ENCODE measurements around the gene ZDHHC14. TPM values are rescaled to one million over a fixed set of nuclear protein-coding genes. Genes with fewer than 3 reads are reported as not detected.

The ZDHHC14 gene
- polyA plus RNA-seq, 2 of the 4 experiments (the other 2 are of a cell fraction): 2.2 to 2.8 TPM

DNA sequence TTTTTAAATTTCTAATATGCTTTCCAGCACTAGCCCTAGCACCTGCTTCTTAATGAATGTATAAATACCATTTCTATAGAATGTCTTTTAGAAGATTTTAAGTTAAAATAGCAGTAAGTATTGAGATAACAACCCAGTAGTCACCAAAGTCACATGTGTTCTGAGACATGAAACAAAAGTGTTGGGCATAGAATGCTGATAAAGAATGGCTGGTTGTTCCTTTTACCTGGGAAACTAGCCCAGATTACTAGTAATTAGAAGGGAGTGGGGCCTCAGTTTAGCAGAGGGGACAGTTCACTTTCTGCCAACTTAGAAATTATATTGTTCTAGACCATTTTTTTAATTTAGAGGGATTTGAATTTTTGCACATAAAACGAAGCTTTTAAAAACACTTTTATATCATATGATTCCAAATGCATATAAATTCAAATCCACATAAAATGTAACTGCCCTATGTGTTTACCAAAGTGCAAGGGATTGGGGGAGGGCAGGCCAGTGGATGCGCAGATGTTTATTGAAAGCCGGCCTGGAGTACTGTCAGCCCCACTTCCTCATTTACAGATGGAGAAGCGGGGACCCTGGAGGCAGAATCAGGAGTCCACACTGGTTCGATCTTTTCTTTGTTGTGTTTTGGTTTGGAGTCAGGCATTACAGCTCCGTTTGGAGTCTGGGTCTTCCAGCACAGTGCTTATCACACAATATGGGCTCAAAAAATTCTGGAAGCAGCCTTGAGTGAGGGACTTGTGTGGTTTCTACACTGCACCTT, 139.8 kb downstream of the ZDHHC14 start:
- ATAC-seq: no peak
- POLR2A ChIA-PET: no interaction called here

DNA sequence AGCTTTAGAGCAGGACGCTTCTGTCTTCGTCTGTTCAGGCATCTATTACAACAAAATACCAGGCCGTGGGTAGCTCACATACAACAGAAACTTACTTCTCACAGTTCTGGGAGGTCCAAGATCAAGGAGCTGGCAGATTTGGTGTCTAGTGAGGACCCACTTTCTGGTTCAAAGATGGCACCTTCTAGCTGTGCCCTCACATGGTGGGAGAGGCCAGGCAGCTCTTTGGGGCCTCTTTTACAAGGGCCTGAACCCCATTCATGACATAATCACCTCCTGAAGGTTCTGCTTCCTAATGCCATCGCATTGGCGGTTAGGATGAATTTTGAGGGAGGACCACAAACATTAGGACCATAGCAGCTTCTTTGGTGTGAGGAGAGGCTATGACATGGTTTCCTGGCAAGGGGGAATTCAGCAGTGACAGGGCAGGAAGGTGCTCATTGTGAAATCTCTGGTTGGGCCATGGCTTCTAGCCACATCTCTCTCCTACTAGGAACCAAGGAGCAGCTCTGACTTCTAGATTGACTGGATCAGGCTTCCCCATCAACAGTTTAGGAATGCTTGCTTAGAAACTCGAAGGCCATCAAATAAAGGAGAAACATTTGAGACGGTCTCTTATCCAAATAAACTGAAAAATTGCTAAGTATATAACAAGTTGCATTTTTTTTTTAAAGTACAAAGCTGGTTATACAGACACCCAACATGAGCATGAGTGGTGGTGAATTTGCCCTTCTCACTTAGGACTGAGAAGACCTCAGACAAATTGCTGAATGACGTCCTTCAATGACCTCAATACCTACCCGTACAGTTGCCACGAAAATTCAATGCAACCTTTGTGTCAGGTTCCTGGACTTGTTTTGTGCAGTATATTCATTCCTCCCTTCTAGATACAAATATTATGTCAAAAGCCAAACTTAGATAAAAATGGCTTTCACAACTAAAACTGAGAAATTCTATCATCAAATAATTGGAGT, 140.7 kb downstream of the ZDHHC14 start:
- no peak for FAIRE-seq
- CTCF ChIA-PET: interaction anchor here (0.5 to 1.1 kb wide), 2 partner anchors 184 to 198 kb away, joined by 3 read pairs; no protein-coding TSS in a partner anchor
- no peak overlapping the region for H3K4me3 ChIP-seq
- H3K4me1 ChIP-seq: peaks cover 9% of the 10 kb centered on the region; the same call in 1 of the 3 replicates
- H3K9me3 ChIP-seq: no peaks in the 10 kb centered on the region
- 85% methylated on average over 10 of the region's 10 CpGs for WGBS (ENCODE audit: missing lambda C conversion rate)
- POLR2A ChIA-PET: no interaction called here
- no peak for ATAC-seq
- TF ChIP-seq RFX5 (IDR thresholded peaks at IDR 0.05) (no peak), CBX8 (IDR thresholded peaks at IDR 0.05) (no peak), GATA3 (IDR thresholded peaks at IDR 0.05; ENCODE audit: borderline replicate concordance) (no peak), ZFP36 (IDR thresholded peaks at IDR 0.05; ENCODE audit: borderline replicate concordance, partially characterized antibody) (no peak), NR3C1 (IDR thresholded peaks at IDR 0.05) (no peak), MAFK (IDR thresholded peaks at IDR 0.05; ENCODE audit: partially characterized antibody) (no peak), ZNF302 (CRISPR knock-in tag; IDR thresholded peaks at IDR 0.05) (no peak), HDAC2 (IDR thresholded peaks at IDR 0.05) (no peak), JUN (IDR thresholded peaks at IDR 0.05) (no peak), SREBF2 (IDR thresholded peaks at IDR 0.05) (no peak), FOSB (CRISPR knock-in tag; IDR thresholded peaks at IDR 0.05) (no peak), SMC3 (IDR thresholded peaks at IDR 0.05) (no peak), TFCP2L1 (CRISPR knock-in tag; IDR thresholded peaks at IDR 0.05) (no peak), JUNB (IDR thresholded peaks at IDR 0.05) (no peak), CHD2 (IDR thresholded peaks at IDR 0.05; ENCODE audit: low read length, partially characterized antibody) (no peak), FOXS1 (CRISPR knock-in tag; IDR thresholded peaks at IDR 0.05) (no peak)
- TF ChIP-seq, protein P1, sequence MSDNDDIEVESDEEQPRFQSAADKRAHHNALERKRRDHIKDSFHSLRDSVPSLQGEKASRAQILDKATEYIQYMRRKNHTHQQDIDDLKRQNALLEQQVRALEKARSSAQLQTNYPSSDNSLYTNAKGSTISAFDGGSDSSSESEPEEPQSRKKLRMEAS (IDR thresholded peaks at IDR 0.05): no peak
- TF ChIP-seq, protein P2, sequence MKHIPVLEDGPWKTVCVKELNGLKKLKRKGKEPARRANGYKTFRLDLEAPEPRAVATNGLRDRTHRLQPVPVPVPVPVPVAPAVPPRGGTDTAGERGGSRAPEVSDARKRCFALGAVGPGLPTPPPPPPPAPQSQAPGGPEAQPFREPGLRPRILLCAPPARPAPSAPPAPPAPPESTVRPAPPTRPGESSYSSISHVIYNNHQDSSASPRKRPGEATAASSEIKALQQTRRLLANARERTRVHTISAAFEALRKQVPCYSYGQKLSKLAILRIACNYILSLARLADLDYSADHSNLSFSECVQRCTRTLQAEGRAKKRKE (CRISPR knock-in tag; IDR thresholded peaks at IDR 0.05; ENCODE audit: low read depth): no peak
- TF ChIP-seq, protein P3, sequence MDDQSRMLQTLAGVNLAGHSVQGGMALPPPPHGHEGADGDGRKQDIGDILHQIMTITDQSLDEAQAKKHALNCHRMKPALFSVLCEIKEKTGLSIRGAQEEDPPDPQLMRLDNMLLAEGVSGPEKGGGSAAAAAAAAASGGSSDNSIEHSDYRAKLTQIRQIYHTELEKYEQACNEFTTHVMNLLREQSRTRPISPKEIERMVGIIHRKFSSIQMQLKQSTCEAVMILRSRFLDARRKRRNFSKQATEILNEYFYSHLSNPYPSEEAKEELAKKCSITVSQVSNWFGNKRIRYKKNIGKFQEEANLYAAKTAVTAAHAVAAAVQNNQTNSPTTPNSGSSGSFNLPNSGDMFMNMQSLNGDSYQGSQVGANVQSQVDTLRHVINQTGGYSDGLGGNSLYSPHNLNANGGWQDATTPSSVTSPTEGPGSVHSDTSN (IDR thresholded peaks at IDR 0.05): no peak
- TF ChIP-seq, protein P4, sequence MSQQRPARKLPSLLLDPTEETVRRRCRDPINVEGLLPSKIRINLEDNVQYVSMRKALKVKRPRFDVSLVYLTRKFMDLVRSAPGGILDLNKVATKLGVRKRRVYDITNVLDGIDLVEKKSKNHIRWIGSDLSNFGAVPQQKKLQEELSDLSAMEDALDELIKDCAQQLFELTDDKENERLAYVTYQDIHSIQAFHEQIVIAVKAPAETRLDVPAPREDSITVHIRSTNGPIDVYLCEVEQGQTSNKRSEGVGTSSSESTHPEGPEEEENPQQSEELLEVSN (IDR thresholded peaks at IDR 0.05; ENCODE audit: borderline replicate concordance, low read depth): no peak
- no peak overlapping the region for H3K27ac ChIP-seq
- no peak for DNase-seq (ENCODE audit: low read depth in 1 of 2, low spot score in 1 of 2)
- H3K4me2 ChIP-seq: no peak overlapping the region

More for the DNA sequence above, 139.8 kb downstream of the ZDHHC14 start:
- no peak overlapping the region for H3K4me2 ChIP-seq
- H3K27ac ChIP-seq: no peak overlapping the region
- H3K4me3 ChIP-seq: no peak overlapping the region
- CTCF ChIA-PET: interaction anchor here (0.5 to 1.1 kb wide), 2 partner anchors 183 to 199 kb away, joined by 3 read pairs; no protein-coding TSS in a partner anchor
- TF ChIP-seq, protein P5, sequence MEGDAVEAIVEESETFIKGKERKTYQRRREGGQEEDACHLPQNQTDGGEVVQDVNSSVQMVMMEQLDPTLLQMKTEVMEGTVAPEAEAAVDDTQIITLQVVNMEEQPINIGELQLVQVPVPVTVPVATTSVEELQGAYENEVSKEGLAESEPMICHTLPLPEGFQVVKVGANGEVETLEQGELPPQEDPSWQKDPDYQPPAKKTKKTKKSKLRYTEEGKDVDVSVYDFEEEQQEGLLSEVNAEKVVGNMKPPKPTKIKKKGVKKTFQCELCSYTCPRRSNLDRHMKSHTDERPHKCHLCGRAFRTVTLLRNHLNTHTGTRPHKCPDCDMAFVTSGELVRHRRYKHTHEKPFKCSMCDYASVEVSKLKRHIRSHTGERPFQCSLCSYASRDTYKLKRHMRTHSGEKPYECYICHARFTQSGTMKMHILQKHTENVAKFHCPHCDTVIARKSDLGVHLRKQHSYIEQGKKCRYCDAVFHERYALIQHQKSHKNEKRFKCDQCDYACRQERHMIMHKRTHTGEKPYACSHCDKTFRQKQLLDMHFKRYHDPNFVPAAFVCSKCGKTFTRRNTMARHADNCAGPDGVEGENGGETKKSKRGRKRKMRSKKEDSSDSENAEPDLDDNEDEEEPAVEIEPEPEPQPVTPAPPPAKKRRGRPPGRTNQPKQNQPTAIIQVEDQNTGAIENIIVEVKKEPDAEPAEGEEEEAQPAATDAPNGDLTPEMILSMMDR (IDR thresholded peaks at IDR 0.05): no peak
- TF ChIP-seq EHMT2 (IDR thresholded peaks at IDR 0.05; ENCODE audit: low read depth) (no peak), CBX2 (IDR thresholded peaks at IDR 0.05; ENCODE audit: borderline replicate concordance, low read depth) (no peak)
- DNase-seq (ENCODE audit: low read depth in 1 of 2, low spot score in 1 of 2) (no peak), FAIRE-seq (no peak)
- peaks cover 15% of the 10 kb centered on the region; the same call in 2 of the 3 replicates for H3K4me1 ChIP-seq
- H3K9me3 ChIP-seq: no peaks in the 10 kb centered on the region
- 81% methylated on average over 6 of the region's 6 CpGs for WGBS (ENCODE audit: missing lambda C conversion rate)

Measured in A549 (cell line).